Duodenal mucosa (tissue), 2 donors: ENCODE results near the gene PSMB4.
"Not testable (repeated sequence)": the region's sequence is repeated elsewhere in the genome, so short reads cannot be mapped to it uniquely, and the experiment has no call there.

Source experiments
- H3K27ac ChIP-seq: one replicate; pipeline ENCODE4 v1.7.0; 2013; ENCODE audit warnings: low read depth, low read length
- H3K27me3 ChIP-seq, 2 donors: one replicate each; pipeline ENCODE4 v1.7.0; 2013; ENCODE audit warnings: low read length in 2 of 2, control low read depth in 1 of 2; ENCODE audit not compliant: insufficient read depth in 2 of 2, control insufficient read depth in 1 of 2
- H3K36me3 ChIP-seq, 2 donors: one replicate each; pipeline ENCODE4 v1.7.0; 2013; ENCODE audit warnings: low read length in 2 of 2, control low read depth in 1 of 2; ENCODE audit not compliant: insufficient read depth in 2 of 2, control insufficient read depth in 1 of 2
- H3K4me1 ChIP-seq, 2 donors: one replicate each; pipeline ENCODE4 v1.7.0; 2013; ENCODE audit warnings: low read length in 2 of 2, control low read depth in 1 of 2; ENCODE audit not compliant: insufficient read depth in 2 of 2, control insufficient read depth in 1 of 2
- H3K4me3 ChIP-seq, 2 donors: one replicate each; pipeline ENCODE4 v1.7.0; 2013; ENCODE audit warnings: low read length in 2 of 2, low read depth in 1 of 2
- H3K9ac ChIP-seq, 2 donors: one replicate each; pipeline ENCODE4 v1.7.0; 2013; ENCODE audit warnings: low read length in 2 of 2, low read depth in 1 of 2
- H3K9me3 ChIP-seq, 2 donors: one replicate each; pipeline ENCODE4 v1.7.0; 2013; ENCODE audit warnings: low read length in 2 of 2, control low read depth in 1 of 2; ENCODE audit not compliant: control insufficient read depth in 1 of 2

Gene PSMB4

DNA sequence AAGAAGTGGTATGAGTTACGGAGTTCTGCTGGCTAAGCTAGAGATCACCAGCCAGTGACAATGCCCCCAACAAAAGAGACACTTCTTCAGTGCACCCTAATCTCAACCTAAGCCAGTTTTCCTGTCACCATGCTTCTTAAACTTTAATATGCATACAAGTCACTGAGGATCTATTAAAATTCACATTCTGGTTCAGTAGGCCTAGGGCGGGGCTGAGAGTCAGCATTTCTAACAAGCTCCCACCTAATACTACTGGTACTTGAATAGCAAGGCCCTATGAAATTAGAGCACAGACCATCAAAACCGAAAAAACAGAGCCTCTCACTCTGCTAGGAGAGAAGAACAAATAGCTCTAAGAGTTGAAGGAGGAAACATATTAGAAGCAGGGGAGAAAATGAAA, 7.9 kb downstream of the PSMB4 start:
- Histone ChIP-seq H3K9ac (no peak overlapping the region), H3K27me3 (no peaks in the 10 kb centered on the region), H3K9me3 (no peaks in the 10 kb centered on the region), H3K27ac (no peak overlapping the region), H3K4me3 (no peak overlapping the region), H3K36me3 (peaks cover 65 to 88% of the 10 kb centered on the region in 2 donors), H3K4me1 (no peaks in the 10 kb centered on the region)

DNA sequence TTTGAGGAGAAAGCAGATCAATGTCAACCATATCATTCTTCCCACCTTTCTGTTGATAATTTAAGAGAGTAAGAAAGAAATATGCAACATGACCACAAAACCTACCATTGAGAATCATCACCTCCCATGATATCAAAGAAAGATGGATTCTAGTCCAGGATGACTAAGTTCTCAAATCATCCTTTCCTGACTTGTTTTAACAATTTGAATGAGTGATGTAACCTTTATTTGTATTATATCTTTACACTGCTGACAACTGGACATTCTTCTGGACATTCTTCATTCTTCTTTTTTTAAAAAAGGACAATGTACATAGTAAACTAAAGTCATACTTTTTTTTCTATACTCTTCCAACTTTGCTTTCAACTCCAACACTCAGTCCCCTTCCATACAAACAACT, 9.5 kb downstream of the PSMB4 start:
- Histone ChIP-seq H3K4me1 (no peaks in the 10 kb centered on the region), H3K27me3 (no peaks in the 10 kb centered on the region), H3K9ac (no peak overlapping the region), H3K9me3 (no peaks in the 10 kb centered on the region), H3K27ac (no peak overlapping the region), H3K4me3 (no peak overlapping the region), H3K36me3 (peaks cover 64 to 90% of the 10 kb centered on the region in 2 donors)

DNA sequence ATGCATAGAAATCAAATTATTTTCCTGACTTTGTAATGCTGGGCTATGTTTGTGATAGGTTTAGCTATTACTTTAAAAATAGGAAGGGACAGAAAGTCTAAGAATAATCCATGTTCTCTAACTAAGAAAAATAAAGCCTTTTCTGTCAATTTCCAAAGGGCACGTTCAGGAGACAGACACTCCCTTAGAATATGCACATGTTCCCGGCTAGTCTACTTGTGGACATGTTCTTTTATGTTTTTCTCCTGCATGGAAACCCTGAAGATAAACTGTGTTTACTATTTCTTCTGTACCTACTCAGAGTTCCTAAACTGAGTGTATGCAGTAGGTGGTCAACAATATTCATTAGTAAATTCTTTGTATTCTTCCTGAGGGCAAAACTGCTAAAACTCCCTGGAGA, 12.5 kb downstream of the PSMB4 start:
- no peak overlapping the region for H3K4me3 ChIP-seq
- peaks cover 56 to 77% of the 10 kb centered on the region in 2 donors for H3K36me3 ChIP-seq
- no peak overlapping the region for H3K9ac ChIP-seq
- H3K27me3 ChIP-seq: no peaks in the 10 kb centered on the region
- no peaks in the 10 kb centered on the region for H3K4me1 ChIP-seq
- H3K27ac ChIP-seq: no peak overlapping the region
- no peaks in the 10 kb centered on the region for H3K9me3 ChIP-seq

DNA sequence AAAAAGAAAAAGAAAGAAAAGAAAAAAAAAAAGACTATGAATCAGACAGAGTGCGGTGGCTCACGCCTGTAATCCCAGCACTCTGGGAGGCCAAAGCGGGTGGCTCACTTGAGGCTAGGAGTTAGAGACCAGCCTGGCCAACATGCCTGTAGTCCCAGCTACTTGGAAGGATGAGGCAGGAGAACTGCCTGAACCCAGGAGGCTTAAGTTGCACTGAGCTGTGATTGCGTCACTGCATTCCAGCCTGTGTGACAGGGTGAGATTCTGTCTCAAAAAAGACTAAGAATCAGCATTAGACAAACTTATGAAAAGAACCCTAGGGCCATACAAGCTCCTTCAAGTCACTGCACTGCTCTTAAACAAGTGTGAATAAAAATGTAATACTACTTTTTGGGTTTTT, 16.9 kb downstream of the PSMB4 start:
- Histone ChIP-seq H3K36me3 (peaks cover 24 to 57% of the 10 kb centered on the region in 2 donors), H3K4me3 (no peak overlapping the region), H3K27ac (no peak overlapping the region), H3K9me3 (no peaks in the 10 kb centered on the region), H3K27me3 (no peaks in the 10 kb centered on the region), H3K9ac (no peak overlapping the region), H3K4me1 (no peaks in the 10 kb centered on the region)

DNA sequence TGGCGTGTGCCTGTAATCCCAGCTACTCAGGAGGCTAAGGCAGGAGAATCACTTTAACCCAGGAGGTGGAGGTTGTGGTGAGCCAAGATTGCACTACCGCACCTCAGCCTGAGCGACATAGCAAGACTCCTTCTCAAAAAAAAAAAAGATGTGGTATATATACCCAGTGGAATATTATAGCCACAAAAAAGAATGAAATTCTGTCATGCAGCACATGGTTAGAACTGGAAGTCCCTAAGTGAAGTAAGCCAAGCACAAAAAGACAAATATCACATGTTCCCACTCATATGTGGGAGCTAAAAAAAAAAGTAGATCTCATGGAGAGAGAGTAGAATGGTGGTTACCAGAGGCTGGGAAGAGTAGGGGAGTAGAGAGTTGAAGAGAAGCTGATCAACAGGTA, 18.7 kb downstream of the PSMB4 start:
- H3K27me3 ChIP-seq: no peaks in the 10 kb centered on the region
- H3K9me3 ChIP-seq: no peaks in the 10 kb centered on the region
- no peak overlapping the region for H3K27ac ChIP-seq
- H3K9ac ChIP-seq: no peak overlapping the region
- H3K4me1 ChIP-seq: no peaks in the 10 kb centered on the region
- H3K36me3 ChIP-seq: peaks cover 13 to 53% of the 10 kb centered on the region in 2 donors
- no peak overlapping the region for H3K4me3 ChIP-seq

DNA sequence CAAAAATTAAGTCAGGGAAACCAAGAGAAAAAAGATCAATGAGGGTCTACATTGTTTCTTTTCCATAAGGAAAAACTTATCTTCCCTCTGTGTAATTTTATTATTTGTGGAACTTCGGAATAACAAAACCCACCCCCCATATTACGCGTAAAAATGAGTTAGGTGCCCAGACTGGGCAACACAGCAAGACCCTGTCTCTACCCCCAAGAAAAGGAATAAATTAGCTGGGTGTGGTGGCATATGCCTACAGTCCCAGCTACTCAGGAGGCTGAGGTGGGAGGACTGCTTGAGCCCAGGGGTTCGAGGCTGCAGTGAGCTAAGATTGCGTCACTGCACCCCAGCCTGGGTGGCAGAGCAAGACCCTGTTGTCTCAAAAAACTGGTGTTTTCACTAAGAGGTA, 20.4 kb downstream of the PSMB4 start:
- H3K9me3 ChIP-seq: no peaks in the 10 kb centered on the region
- no peaks in the 10 kb centered on the region for H3K27me3 ChIP-seq
- no peak overlapping the region for H3K4me3 ChIP-seq
- H3K4me1 ChIP-seq: no peaks in the 10 kb centered on the region
- no peak overlapping the region for H3K27ac ChIP-seq
- H3K9ac ChIP-seq: no peak overlapping the region
- H3K36me3 ChIP-seq: peaks cover 26 to 65% of the 10 kb centered on the region in 2 donors

DNA sequence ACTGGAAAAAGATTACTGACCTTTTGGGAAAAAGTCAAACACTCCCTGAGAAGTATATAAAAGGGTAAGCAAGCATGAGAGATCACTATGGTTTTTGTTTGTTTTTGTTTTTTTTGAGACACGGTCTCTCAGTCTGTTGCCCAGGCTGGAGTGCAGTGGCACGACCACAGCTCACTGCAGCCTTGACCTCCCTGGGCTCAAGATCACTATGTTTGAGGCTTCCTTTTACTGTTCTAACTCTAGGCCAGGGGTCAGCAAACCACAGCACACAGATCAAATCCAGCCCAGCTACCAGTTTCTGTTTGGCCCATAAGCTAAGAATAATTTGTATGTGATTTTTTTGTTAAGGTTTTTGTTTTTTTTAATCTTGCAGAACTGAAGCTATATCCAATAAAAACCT, 25.7 kb downstream of the PSMB4 start:
- Histone ChIP-seq H3K27me3 (no peaks in the 10 kb centered on the region), H3K36me3 (peaks cover 45 to 85% of the 10 kb centered on the region in 2 donors), H3K9me3 (no peaks in the 10 kb centered on the region), H3K4me1 (no peaks in the 10 kb centered on the region), H3K4me3 (no peak overlapping the region), H3K9ac (no peak overlapping the region), H3K27ac (no peak overlapping the region)

DNA sequence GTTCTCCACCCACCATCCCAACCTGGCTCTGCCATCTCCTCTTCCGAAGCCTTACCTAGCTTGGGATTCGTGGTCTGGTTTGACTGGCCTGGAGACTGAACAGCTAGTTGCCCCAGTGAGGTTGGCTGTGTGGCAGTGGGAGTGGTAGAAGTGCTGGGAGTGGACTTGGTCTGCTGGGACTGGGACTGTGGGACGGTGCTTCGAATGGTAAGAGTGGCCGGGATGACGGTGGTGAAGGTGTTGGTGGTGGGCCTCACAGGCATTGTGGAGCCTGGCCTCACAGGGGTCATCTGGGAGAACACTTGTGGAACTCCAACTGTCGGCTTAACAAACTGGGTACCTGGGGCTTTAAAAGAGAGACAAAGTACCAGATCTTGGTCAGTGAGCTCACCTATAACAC, 28.7 kb downstream of the PSMB4 start:
- Histone ChIP-seq H3K27ac (no peak overlapping the region), H3K36me3 (peaks cover 49 to 71% of the 10 kb centered on the region in 2 donors), H3K27me3 (no peaks in the 10 kb centered on the region), H3K9ac (no peak overlapping the region), H3K4me3 (no peak overlapping the region), H3K4me1 (no peaks in the 10 kb centered on the region), H3K9me3 (no peaks in the 10 kb centered on the region)

DNA sequence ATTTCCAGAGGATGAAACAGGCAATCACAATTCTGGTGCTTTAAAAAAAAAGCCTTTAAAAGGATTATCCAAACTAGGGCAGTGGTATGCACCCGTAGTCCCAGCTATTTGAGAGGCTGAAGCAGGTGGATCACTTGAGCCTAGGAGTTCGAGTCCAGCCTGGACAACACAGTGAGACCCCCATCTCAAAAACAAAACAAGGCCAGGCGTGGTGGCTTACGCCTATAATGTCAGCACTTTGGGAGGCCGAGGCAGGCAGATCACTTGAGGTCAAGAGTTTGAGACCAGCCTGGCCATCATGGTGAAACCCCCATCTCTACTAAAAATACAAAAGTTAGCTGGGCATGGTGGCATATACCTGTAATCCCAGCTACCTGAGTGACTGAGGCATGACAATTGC, 34.5 kb downstream of the PSMB4 start:
- not testable (repeated sequence) for H3K27ac ChIP-seq, H3K4me1 ChIP-seq, H3K9ac ChIP-seq, H3K9me3 ChIP-seq, H3K4me3 ChIP-seq, H3K27me3 ChIP-seq
- H3K36me3 ChIP-seq: peaks cover 13 to 33% of the 10 kb centered on the region in 2 donors

DNA sequence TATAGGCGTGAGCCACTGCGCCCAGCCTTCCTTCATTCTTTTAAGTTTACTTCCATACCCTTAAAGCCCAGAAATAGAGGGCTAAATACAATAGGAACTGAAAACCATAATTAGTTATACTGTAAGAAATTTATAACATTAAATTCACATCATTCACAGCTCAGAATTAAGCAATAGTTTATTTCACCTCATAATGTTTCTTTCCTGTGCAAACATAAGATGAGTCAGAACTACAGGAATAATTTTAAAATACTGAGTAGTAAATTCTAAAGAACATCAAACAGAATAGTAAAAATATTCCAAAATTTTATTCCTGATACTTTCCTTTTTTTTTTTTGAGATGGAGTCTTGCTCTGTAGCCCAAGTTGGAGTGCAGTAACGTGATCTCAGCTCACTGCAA, 35.8 kb downstream of the PSMB4 start:
- no peak overlapping the region for H3K9ac ChIP-seq
- peaks cover 5 to 24% of the 10 kb centered on the region in 2 donors for H3K36me3 ChIP-seq
- no peak overlapping the region for H3K4me3 ChIP-seq
- no peaks in the 10 kb centered on the region for H3K27me3 ChIP-seq
- no peaks in the 10 kb centered on the region for H3K4me1 ChIP-seq
- no peaks in the 10 kb centered on the region for H3K9me3 ChIP-seq
- H3K27ac ChIP-seq: no peak overlapping the region

DNA sequence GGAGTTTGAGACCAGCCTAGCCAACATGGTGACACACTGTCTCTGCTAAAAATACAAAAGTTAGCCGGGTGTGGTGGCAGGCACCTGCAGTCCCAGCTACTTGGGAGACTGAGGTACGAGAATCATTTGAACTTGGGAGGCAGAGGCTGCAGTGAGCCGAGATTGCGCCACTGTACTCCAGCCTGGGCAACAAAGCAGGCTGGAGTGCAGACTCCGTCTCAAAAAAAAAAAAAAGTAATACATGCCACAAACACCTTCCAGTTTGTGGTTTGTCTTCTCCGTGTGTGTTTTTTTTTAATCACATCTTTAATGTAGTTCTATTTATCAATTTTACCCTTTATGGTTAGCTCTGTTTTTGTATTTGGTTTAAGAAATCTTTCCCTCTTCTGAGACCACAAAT, 37.6 kb downstream of the PSMB4 start:
- Histone ChIP-seq H3K36me3 (peaks cover 7 to 32% of the 10 kb centered on the region in 2 donors), H3K27me3 (no peaks in the 10 kb centered on the region), H3K4me1 (no peaks in the 10 kb centered on the region), H3K9me3 (no peaks in the 10 kb centered on the region), H3K4me3 (no peak overlapping the region), H3K27ac (no peak overlapping the region), H3K9ac (no peak overlapping the region)
